ENCODE results near the gene TVP23B.
"Not testable (repeated sequence)": the region's sequence is repeated elsewhere in the genome, so short reads cannot be mapped to it uniquely, and the experiment has no call there.

DNA sequence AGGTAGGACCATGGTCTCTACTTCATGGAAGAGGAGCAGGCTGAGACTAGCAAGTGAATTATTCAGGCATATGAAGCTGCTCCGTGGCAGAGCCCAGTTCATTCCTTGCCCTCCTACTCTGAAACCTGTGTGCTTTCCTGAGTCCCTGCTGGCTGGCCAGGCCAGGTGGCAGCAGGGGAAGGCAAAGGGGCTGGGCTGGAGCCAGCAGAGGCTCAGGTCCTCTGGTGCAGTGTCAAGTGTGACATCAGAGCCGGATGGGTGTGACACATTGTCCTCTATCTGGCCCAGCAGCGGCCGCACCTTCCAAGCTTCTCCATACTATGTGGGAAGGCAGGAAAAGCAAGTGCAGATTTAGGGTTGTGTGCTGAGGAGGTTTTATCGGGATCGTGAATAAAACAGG, 39.8 kb upstream of the TVP23B start:
- not testable (repeated sequence) for TF ChIP-seq EZH2phosphoT487 (conservative IDR thresholded peaks at IDR 0.05; ENCODE audit: low read length)
- TF ChIP-seq, protein P1, sequence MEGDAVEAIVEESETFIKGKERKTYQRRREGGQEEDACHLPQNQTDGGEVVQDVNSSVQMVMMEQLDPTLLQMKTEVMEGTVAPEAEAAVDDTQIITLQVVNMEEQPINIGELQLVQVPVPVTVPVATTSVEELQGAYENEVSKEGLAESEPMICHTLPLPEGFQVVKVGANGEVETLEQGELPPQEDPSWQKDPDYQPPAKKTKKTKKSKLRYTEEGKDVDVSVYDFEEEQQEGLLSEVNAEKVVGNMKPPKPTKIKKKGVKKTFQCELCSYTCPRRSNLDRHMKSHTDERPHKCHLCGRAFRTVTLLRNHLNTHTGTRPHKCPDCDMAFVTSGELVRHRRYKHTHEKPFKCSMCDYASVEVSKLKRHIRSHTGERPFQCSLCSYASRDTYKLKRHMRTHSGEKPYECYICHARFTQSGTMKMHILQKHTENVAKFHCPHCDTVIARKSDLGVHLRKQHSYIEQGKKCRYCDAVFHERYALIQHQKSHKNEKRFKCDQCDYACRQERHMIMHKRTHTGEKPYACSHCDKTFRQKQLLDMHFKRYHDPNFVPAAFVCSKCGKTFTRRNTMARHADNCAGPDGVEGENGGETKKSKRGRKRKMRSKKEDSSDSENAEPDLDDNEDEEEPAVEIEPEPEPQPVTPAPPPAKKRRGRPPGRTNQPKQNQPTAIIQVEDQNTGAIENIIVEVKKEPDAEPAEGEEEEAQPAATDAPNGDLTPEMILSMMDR (IDR thresholded peaks at IDR 0.05; ENCODE audit: insufficient read depth, low read length, poor library complexity, severe bottlenecking) = not testable (repeated sequence)
